GM12878 (cell line): ENCODE measurements around the gene CLPTM1L. TPM values are rescaled to one million over a fixed set of nuclear protein-coding genes. Genes with fewer than 3 reads are reported as not detected.

Experiments
- ATAC-seq: fragments of 200-7000 bp; cut with Tn5 transposase; 3 replicates; pipeline ENCODE4 v1.9.1; 2020; ENCODE audit warnings: mild to moderate bottlenecking, moderate library complexity
- BruUV-seq: library from RNA; stranded (reverse); fragments of 400-500 nt; replicated peaks from 2 replicates; lab custom pipeline; 2021; lab: Mats Ljungman, UMichigan
- CTCF ChIA-PET: fragments of 300-600 bp; sonication (Branson Sonifier 250); formaldehyde crosslinking; extraction: SDS; loops from one replicate; lab custom pipeline; 2021; ENCODE audit warnings: inconsistent platforms; lab: Yijun Ruan, JAX
- POLR2A ChIA-PET: fragments of 350-600 bp; formaldehyde crosslinking; extraction: SDS; loops from one replicate; lab custom pipeline; 2021; ENCODE audit warnings: inconsistent platforms; lab: Charles Lee
- RAD21 ChIA-PET: fragments of 300-600 bp; sonication (Branson Sonifier 250); formaldehyde crosslinking; loops from one replicate; lab custom pipeline; 2023; ENCODE audit warnings: antibody characterized with exemption; ENCODE audit not compliant: unreplicated experiment; lab: Charles Lee
- SMC1A ChIA-PET: fragments of 300-600 bp; sonication (Branson Sonifier 250); formaldehyde crosslinking; loops from one replicate; lab custom pipeline; 2023; ENCODE audit not compliant: unreplicated experiment, uncharacterized antibody; lab: Charles Lee
- DNase-seq: peaks from one replicate; pipeline ENCODE4 v3.0.0-alpha.2; 2011; ENCODE audit warnings: low read depth, low spot score
- FAIRE-seq: peaks from 3 replicates; lab custom pipeline; 2011; peaks lifted over from hg19 to GRCh38; lab: Jason Lieb, UNC
- H2AFZ ChIP-seq: 2 replicates; pipeline ENCODE4 v1.6.0; 2011; ENCODE audit warnings: low read depth, low read length, control low read depth; ENCODE audit not compliant: control insufficient read depth
- H3K27ac ChIP-seq: 2 replicates; pipeline ENCODE4 v1.5.1; 2011; ENCODE audit warnings: control low read depth; ENCODE audit not compliant: control insufficient read depth, insufficient read depth
- H3K27me3 ChIP-seq, 2 experiments: replicated peaks in 1 of 2; 2 replicates each; pipeline versions ENCODE4 v1.6.0 to v1.6.1; 2011; ENCODE audit warnings: low read length in 1 of 2; ENCODE audit not compliant: control insufficient read depth in 2 of 2, insufficient read depth in 2 of 2
- H3K36me3 ChIP-seq, 2 experiments: 2 replicates each; pipeline ENCODE4 v1.5.1; 2011; ENCODE audit warnings: low read length in 1 of 2; ENCODE audit not compliant: control insufficient read depth in 2 of 2, insufficient read depth in 2 of 2
- H3K4me1 ChIP-seq: 2 replicates; pipeline ENCODE4 v1.6.1; 2011; ENCODE audit warnings: mild to moderate bottlenecking, low read length, moderate library complexity, mixed read lengths; ENCODE audit not compliant: control insufficient read depth, insufficient read depth
- H3K4me2 ChIP-seq: 2 replicates; pipeline ENCODE4 v1.6.0; 2011; ENCODE audit warnings: control low read depth; ENCODE audit not compliant: control insufficient read depth, insufficient read depth
- H3K4me3 ChIP-seq: fragments of 200-600 bp; sonication (generic); 2 replicates; pipeline ENCODE4 v1.5.1; 2016
- H3K79me2 ChIP-seq: 2 replicates; pipeline ENCODE4 v1.6.0; 2011; ENCODE audit warnings: low read length; ENCODE audit not compliant: control insufficient read depth, insufficient read depth
- H3K9ac ChIP-seq: 2 replicates; pipeline ENCODE4 v1.8.0; 2011; ENCODE audit warnings: low read length, control low read depth, mixed read lengths; ENCODE audit not compliant: control insufficient read depth, insufficient read depth
- H3K9me3 ChIP-seq: replicated peaks from 3 replicates; pipeline ENCODE4 v1.5.1; 2011; ENCODE audit warnings: mild to moderate bottlenecking, low read length; ENCODE audit not compliant: control insufficient read depth, insufficient read depth
- H4K20me1 ChIP-seq: 2 replicates; pipeline ENCODE4 v1.6.0; 2011; ENCODE audit not compliant: control insufficient read depth, insufficient read depth
- CREM ChIP-seq: IDR thresholded peaks from 2 replicates; pipeline ENCODE4 v1.6.1; 2014; ENCODE audit warnings: antibody characterized with exemption, low read depth
- DPF2 ChIP-seq: fragments of 450-650 bp; IDR thresholded peaks from 2 replicates; pipeline ENCODE4 v1.6.1; 2017; ENCODE audit warnings: mild to moderate bottlenecking
- ETV6 ChIP-seq, 2 experiments: fragments of 450-650 bp in 1 of 2; IDR thresholded peaks in 1 of 2; conservative IDR thresholded peaks in 1 of 2; 2 replicates each; pipeline ENCODE4 v1.6.1; 2014; ENCODE audit warnings: antibody characterized with exemption in 1 of 2, borderline replicate concordance in 1 of 2, low read depth in 1 of 2, mild to moderate bottlenecking in 1 of 2, moderate library complexity in 1 of 2
- HDAC6 ChIP-seq: fragments of 200-600 bp; sonication (generic); IDR thresholded peaks from one replicate; pipeline ENCODE4 v1.8.0; 2017; ENCODE audit warnings: antibody characterized with exemption; ENCODE audit not compliant: unreplicated experiment
- IKZF1 ChIP-seq: fragments of 450-650 bp; conservative IDR thresholded peaks from 2 replicates; pipeline ENCODE4 v1.6.1; 2017; ENCODE audit warnings: antibody characterized with exemption, mild to moderate bottlenecking
- PML ChIP-seq: IDR thresholded peaks from 2 replicates; pipeline ENCODE4 v1.6.1; 2012; ENCODE audit warnings: low read length, inconsistent platforms
- STAT3 ChIP-seq: IDR thresholded peaks from 2 replicates; pipeline ENCODE4 v1.6.1; 2011; ENCODE audit warnings: low read depth, low read length, improper control_type of control experiment
- TAF1 ChIP-seq: IDR thresholded peaks from 2 replicates; pipeline ENCODE4 v1.6.1; 2011; ENCODE audit warnings: mild to moderate bottlenecking, low read depth, low read length, borderline replicate concordance
- WGBS: methylation state at CpG from one replicate; pipeline ENCODE4 v1.1.6; 2016; ENCODE audit warnings: low lambda C conversion rate; ENCODE audit not compliant: insufficient replicate concordance, insufficient coverage; ENCODE audit errors: missing lambda C conversion rate; 5-methylcytosine and 5-hydroxymethylcytosine counted together
- in situ Hi-C: fragments of 300-500 bp; cut with MboI; formaldehyde crosslinking; loops from 9 replicates; pipeline ENCODE4 v1.14.3; 2018; ENCODE audit warnings: mixed read lengths
- intact Hi-C: fragments of 100-400 bp; cut with micrococcal nuclease; formaldehyde crosslinking; loops from one replicate; pipeline ENCODE4 v1.14.2; 2022; ENCODE audit not compliant: unreplicated experiment
- polyA plus RNA-seq, 11 experiments: library from polyadenylated mRNA; depleted of rRNA in 4 of 11; unstranded in 6 of 11; stranded (reverse) in 5 of 11; fragments of >200 nt; fragmentation: Nextera tagmentation in 4 of 11; fragmentation: Illumina TruSeq in 1 of 11; extraction: Ambion mirVana in 4 of 11; extraction: Trizol in 1 of 11; gene quantifications; 1 replicate in 1 of 11; 2 replicates in 10 of 11; pipeline versions ENCODE4 v1.2.1 to v1.2.3, GENCODE V29; 2011 to 2016; ENCODE audit warnings: inconsistent platforms in 2 of 11, missing spikeins in 2 of 11, low read depth in 1 of 11
- total RNA-seq, 4 experiments: library from RNA; depleted of rRNA in 3 of 4; stranded (reverse); fragments of >200 nt in 3 of 4; fragmentation: Illumina TruSeq in 1 of 4; extraction: Trizol in 1 of 4; gene quantifications; 2 replicates each; pipeline versions ENCODE4 v1.2.1 to v1.2.3, GENCODE V29; 2013 to 2021
- TF ChIP-seq, protein P1 (sequence below): IDR thresholded peaks from 2 replicates; pipeline ENCODE4 v1.6.1; 2011; ENCODE audit warnings: low read depth, low read length, improper control_type of control experiment, borderline replicate concordance
- TF ChIP-seq, protein P2 (sequence below): fragments of 450-650 bp; IDR thresholded peaks from 2 replicates; pipeline ENCODE4 v1.6.1; 2017; ENCODE audit warnings: low read depth, mild to moderate bottlenecking, moderate library complexity
- TF ChIP-seq, protein P3 (sequence below): fragments of 450-650 bp; IDR thresholded peaks from 2 replicates; pipeline ENCODE4 v1.6.1; 2016; ENCODE audit warnings: mild to moderate bottlenecking, moderate library complexity, borderline replicate concordance

The CLPTM1L gene
- total and polyA plus RNA-seq, 10 of the 15 experiments (the other 5 are each of a cell fraction or from before 2014, with no cell fraction given) = 2.9 to 278 (median 135) TPM

DNA sequence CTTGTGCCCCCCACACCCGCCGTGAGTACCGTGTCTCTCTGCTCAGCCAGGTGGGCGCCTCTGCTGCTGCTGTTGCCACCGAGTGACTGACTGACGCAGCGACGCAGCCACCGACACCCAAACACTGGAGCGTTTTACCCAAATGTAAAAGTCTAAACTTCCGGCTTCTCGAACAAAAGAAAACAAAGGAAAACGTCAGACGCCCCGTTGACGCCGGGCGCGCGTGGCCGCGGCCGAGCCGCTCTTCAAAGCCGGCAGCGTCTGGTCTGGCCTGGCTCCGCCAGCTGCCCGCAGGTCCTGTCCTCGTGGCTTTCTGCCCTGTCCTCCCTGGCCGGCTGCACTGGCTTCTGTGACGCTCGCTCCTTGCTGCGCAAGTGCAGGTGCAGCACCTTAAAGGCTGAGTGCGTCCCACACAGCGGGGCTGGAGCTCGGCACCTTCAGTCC is 41.4 kb upstream of the CLPTM1L start (continued):
- TF ChIP-seq, protein P1, sequence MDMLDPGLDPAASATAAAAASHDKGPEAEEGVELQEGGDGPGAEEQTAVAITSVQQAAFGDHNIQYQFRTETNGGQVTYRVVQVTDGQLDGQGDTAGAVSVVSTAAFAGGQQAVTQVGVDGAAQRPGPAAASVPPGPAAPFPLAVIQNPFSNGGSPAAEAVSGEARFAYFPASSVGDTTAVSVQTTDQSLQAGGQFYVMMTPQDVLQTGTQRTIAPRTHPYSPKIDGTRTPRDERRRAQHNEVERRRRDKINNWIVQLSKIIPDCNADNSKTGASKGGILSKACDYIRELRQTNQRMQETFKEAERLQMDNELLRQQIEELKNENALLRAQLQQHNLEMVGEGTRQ = no peak
- no peak for TF ChIP-seq ETV6 (conservative IDR thresholded peaks at IDR 0.05 in 1 of 2, IDR thresholded peaks at IDR 0.05 in 1 of 2; ENCODE audit: borderline replicate concordance in 1 of 2, low read depth in 1 of 2)
- TF ChIP-seq STAT3 = no peak
- TF ChIP-seq TAF1 = no peak
- TF ChIP-seq CREM = peak; percentile 60
- TF ChIP-seq, protein P2, sequence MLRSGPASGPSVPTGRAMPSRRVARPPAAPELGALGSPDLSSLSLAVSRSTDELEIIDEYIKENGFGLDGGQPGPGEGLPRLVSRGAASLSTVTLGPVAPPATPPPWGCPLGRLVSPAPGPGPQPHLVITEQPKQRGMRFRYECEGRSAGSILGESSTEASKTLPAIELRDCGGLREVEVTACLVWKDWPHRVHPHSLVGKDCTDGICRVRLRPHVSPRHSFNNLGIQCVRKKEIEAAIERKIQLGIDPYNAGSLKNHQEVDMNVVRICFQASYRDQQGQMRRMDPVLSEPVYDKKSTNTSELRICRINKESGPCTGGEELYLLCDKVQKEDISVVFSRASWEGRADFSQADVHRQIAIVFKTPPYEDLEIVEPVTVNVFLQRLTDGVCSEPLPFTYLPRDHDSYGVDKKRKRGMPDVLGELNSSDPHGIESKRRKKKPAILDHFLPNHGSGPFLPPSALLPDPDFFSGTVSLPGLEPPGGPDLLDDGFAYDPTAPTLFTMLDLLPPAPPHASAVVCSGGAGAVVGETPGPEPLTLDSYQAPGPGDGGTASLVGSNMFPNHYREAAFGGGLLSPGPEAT = no peak
- TF ChIP-seq DPF2 = no peak

DNA sequence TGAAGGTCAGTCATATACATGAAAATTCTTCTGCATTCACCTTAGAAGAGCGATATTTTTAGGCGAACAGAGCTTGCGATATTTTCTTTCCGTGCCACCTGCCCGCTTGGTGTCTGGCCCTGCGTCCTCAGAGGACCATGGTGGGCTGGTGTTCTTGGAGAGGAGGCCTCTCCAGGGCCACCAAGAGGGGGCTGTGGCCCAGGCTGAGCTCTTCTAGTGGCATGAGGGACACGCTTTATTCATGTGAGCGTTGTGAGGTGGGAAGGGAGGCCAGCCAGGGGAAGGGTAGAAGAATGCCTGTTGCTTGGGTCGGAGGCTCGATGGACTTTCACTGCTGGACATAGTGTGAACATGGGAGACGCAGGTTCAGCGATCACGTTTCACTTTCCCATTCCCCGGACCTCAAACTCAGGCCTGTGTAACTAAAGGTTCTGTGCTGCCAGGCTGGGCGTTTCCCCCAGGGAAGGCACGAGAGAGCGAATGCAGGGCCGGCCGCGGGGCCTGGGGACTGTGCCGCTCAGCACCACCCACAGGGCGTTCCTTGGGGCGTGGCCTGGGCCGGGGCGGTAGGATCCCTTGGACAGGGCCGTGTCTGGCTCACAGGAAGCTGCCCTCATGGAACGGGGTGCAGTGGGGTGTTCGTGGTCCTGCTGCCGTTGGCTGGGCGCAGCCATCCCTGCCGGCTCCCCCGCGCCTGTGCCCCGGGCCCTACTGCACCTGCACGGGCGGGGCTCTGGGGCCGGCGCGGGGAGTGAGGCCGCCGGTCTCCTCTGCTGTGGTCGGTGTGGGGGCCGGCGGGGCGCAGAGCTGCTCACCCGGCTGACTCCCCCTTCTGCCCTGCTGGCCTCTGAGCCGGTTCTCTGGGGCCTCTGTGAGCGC is 40.7 kb upstream of the CLPTM1L start:
- intact Hi-C loops = no loop called here
- H3K4me3 ChIP-seq = peak overlapping the region; percentile 67
- ChIA-PET RAD21 (no interaction called here), POLR2A (no interaction called here), SMC1A (no interaction called here), CTCF (interaction anchor here (0.6 kb wide), 1 partner anchor 18 kb away, joined by 3 read pairs; no protein-coding TSS in a partner anchor)
- peak overlapping the region; percentile 93 for H3K4me2 ChIP-seq
- no peaks in the 10 kb centered on the region for H4K20me1 ChIP-seq
- H3K4me1 ChIP-seq = peaks cover 8% of the 10 kb centered on the region
- in situ Hi-C loops = no loop called here
- BruUV-seq = no TSS peak
- peaks cover 0 to under 1% of the 10 kb centered on the region in 2 experiments; a peak in 2 of 4 replicates for H3K27me3 ChIP-seq
- no peak for DNase-seq
- H3K9ac ChIP-seq = peak overlapping the region; percentile 39; the same call in 1 of the 2 replicates
- 13% methylated on average over 47 of the region's 48 CpGs for WGBS
- no peaks in the 10 kb centered on the region for H3K79me2 ChIP-seq
- peak; percentile 94 for FAIRE-seq
- peak overlapping the region; percentile 70 for H2AFZ ChIP-seq
- H3K27ac ChIP-seq = no peak overlapping the region
- ATAC-seq = peak; percentile 98
- H3K36me3 ChIP-seq = no peaks in the 10 kb centered on the region
- no peaks in the 10 kb centered on the region; the same call in 2 of the 3 replicates for H3K9me3 ChIP-seq
- TF ChIP-seq IKZF1 = 0 out of 2 replicates have a peak, but pooled peaks have one; percentile 39
- TF ChIP-seq, protein P3, sequence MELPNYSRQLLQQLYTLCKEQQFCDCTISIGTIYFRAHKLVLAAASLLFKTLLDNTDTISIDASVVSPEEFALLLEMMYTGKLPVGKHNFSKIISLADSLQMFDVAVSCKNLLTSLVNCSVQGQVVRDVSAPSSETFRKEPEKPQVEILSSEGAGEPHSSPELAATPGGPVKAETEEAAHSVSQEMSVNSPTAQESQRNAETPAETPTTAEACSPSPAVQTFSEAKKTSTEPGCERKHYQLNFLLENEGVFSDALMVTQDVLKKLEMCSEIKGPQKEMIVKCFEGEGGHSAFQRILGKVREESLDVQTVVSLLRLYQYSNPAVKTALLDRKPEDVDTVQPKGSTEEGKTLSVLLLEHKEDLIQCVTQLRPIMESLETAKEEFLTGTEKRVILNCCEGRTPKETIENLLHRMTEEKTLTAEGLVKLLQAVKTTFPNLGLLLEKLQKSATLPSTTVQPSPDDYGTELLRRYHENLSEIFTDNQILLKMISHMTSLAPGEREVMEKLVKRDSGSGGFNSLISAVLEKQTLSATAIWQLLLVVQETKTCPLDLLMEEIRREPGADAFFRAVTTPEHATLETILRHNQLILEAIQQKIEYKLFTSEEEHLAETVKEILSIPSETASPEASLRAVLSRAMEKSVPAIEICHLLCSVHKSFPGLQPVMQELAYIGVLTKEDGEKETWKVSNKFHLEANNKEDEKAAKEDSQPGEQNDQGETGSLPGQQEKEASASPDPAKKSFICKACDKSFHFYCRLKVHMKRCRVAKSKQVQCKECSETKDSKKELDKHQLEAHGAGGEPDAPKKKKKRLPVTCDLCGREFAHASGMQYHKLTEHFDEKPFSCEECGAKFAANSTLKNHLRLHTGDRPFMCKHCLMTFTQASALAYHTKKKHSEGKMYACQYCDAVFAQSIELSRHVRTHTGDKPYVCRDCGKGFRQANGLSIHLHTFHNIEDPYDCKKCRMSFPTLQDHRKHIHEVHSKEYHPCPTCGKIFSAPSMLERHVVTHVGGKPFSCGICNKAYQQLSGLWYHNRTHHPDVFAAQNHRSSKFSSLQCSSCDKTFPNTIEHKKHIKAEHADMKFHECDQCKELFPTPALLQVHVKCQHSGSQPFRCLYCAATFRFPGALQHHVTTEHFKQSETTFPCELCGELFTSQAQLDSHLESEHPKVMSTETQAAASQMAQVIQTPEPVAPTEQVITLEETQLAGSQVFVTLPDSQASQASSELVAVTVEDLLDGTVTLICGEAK = no peak
- no peak for TF ChIP-seq PML
- TF ChIP-seq HDAC6 = no peak
